ENCODE data around the gene TNFRSF9. TPM values are rescaled to one million over a fixed set of nuclear protein-coding genes. Genes with fewer than 3 reads are reported as not detected.

The TNFRSF9 gene
- total and polyA plus RNA-seq, 2 experiments from 2014 or later, result not detected

DNA sequence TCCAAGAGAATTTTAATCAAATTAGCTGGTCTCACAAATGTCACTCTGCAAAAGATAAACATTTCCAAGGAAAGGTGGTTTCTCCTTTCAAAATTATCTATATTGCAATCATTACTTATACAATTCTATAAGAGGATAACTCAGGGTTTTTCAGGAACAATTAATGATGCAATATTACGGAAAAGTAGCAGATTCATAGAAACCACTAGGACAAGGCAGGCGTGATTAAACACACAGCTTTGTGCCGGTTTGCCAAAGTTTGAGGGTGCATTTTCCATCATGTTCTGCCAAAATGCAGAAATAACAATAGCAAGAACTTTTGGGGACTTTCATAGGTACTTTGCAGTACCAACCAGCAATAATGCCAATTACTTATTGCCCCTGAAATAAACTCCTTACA is 605 bp downstream of the TNFRSF9 start:
- Histone ChIP-seq H3K4me2 (no peak overlapping the region), H3K36me3 (ENCODE audit: insufficient read depth) (no peaks in the 10 kb centered on the region), H3K4me3 (no peak overlapping the region), H3K9me2 (ENCODE audit: insufficient read depth) (no peaks in the 10 kb centered on the region), H4K20me1 (replicated peaks; ENCODE audit: insufficient read depth) (no peaks in the 10 kb centered on the region), H3K27me3 (ENCODE audit: insufficient read depth) (peaks cover 47% of the 10 kb centered on the region), H3F3A (replicated peaks; ENCODE audit: low read depth) (peaks cover 7% of the 10 kb centered on the region; the same call in 1 of the 2 replicates), H3K4me1 (ENCODE audit: insufficient read depth) (peaks cover 3% of the 10 kb centered on the region; the same call in 1 of the 2 replicates), H2AFZ (no peak overlapping the region), H3K79me2 (replicated peaks; ENCODE audit: insufficient read depth) (no peaks in the 10 kb centered on the region), H3K27ac (ENCODE audit: low read depth) (no peak overlapping the region)
- H3K9me3 Mint-ChIP-seq, result peaks cover 5% of the 10 kb centered on the region; the same call in 1 of the 3 replicates
- peaks cover 31% of the 10 kb centered on the region for H3K27me3 Mint-ChIP-seq (ENCODE audit: insufficient read depth, low read depth, poor library complexity)
- H3K27ac Mint-ChIP-seq, result no peak overlapping the region
- no peak overlapping the region for H3K4me3 Mint-ChIP-seq
- ATAC-seq (no peak), DNase-seq (ENCODE audit: low spot score) (no peak)
- H3K4me1 Mint-ChIP-seq, result peaks cover 14% of the 10 kb centered on the region
- TF ChIP-seq POLR2AphosphoS5 (IDR thresholded peaks at IDR 0.05; ENCODE audit: low read depth), result no peak
- TF ChIP-seq, protein P1, sequence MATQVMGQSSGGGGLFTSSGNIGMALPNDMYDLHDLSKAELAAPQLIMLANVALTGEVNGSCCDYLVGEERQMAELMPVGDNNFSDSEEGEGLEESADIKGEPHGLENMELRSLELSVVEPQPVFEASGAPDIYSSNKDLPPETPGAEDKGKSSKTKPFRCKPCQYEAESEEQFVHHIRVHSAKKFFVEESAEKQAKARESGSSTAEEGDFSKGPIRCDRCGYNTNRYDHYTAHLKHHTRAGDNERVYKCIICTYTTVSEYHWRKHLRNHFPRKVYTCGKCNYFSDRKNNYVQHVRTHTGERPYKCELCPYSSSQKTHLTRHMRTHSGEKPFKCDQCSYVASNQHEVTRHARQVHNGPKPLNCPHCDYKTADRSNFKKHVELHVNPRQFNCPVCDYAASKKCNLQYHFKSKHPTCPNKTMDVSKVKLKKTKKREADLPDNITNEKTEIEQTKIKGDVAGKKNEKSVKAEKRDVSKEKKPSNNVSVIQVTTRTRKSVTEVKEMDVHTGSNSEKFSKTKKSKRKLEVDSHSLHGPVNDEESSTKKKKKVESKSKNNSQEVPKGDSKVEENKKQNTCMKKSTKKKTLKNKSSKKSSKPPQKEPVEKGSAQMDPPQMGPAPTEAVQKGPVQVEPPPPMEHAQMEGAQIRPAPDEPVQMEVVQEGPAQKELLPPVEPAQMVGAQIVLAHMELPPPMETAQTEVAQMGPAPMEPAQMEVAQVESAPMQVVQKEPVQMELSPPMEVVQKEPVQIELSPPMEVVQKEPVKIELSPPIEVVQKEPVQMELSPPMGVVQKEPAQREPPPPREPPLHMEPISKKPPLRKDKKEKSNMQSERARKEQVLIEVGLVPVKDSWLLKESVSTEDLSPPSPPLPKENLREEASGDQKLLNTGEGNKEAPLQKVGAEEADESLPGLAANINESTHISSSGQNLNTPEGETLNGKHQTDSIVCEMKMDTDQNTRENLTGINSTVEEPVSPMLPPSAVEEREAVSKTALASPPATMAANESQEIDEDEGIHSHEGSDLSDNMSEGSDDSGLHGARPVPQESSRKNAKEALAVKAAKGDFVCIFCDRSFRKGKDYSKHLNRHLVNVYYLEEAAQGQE (IDR thresholded peaks at IDR 0.05; ENCODE audit: unreplicated experiment), result no peak
- no peak for TF ChIP-seq ZNF331 (CRISPR knock-in tag; IDR thresholded peaks at IDR 0.05; ENCODE audit: low read depth)
- no peak for TF ChIP-seq EZH2phosphoT487 (IDR thresholded peaks at IDR 0.05; ENCODE audit: unreplicated experiment)
- TF ChIP-seq, protein P2, sequence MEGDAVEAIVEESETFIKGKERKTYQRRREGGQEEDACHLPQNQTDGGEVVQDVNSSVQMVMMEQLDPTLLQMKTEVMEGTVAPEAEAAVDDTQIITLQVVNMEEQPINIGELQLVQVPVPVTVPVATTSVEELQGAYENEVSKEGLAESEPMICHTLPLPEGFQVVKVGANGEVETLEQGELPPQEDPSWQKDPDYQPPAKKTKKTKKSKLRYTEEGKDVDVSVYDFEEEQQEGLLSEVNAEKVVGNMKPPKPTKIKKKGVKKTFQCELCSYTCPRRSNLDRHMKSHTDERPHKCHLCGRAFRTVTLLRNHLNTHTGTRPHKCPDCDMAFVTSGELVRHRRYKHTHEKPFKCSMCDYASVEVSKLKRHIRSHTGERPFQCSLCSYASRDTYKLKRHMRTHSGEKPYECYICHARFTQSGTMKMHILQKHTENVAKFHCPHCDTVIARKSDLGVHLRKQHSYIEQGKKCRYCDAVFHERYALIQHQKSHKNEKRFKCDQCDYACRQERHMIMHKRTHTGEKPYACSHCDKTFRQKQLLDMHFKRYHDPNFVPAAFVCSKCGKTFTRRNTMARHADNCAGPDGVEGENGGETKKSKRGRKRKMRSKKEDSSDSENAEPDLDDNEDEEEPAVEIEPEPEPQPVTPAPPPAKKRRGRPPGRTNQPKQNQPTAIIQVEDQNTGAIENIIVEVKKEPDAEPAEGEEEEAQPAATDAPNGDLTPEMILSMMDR (conservative IDR thresholded peaks at IDR 0.05; ENCODE audit: low read depth in 2 of 2), result no peak
- no peak for TF ChIP-seq EZH2 (IDR thresholded peaks at IDR 0.05; ENCODE audit: low read depth, unreplicated experiment)
- no peak for TF ChIP-seq STAT1 (IDR thresholded peaks at IDR 0.05; ENCODE audit: unreplicated experiment)
- no peak for TF ChIP-seq NANOG (IDR thresholded peaks at IDR 0.05; ENCODE audit: borderline replicate concordance)
- TF ChIP-seq, protein P3, sequence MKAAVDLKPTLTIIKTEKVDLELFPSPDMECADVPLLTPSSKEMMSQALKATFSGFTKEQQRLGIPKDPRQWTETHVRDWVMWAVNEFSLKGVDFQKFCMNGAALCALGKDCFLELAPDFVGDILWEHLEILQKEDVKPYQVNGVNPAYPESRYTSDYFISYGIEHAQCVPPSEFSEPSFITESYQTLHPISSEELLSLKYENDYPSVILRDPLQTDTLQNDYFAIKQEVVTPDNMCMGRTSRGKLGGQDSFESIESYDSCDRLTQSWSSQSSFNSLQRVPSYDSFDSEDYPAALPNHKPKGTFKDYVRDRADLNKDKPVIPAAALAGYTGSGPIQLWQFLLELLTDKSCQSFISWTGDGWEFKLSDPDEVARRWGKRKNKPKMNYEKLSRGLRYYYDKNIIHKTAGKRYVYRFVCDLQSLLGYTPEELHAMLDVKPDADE (IDR thresholded peaks at IDR 0.05), result no peak
- TF ChIP-seq, protein P4, sequence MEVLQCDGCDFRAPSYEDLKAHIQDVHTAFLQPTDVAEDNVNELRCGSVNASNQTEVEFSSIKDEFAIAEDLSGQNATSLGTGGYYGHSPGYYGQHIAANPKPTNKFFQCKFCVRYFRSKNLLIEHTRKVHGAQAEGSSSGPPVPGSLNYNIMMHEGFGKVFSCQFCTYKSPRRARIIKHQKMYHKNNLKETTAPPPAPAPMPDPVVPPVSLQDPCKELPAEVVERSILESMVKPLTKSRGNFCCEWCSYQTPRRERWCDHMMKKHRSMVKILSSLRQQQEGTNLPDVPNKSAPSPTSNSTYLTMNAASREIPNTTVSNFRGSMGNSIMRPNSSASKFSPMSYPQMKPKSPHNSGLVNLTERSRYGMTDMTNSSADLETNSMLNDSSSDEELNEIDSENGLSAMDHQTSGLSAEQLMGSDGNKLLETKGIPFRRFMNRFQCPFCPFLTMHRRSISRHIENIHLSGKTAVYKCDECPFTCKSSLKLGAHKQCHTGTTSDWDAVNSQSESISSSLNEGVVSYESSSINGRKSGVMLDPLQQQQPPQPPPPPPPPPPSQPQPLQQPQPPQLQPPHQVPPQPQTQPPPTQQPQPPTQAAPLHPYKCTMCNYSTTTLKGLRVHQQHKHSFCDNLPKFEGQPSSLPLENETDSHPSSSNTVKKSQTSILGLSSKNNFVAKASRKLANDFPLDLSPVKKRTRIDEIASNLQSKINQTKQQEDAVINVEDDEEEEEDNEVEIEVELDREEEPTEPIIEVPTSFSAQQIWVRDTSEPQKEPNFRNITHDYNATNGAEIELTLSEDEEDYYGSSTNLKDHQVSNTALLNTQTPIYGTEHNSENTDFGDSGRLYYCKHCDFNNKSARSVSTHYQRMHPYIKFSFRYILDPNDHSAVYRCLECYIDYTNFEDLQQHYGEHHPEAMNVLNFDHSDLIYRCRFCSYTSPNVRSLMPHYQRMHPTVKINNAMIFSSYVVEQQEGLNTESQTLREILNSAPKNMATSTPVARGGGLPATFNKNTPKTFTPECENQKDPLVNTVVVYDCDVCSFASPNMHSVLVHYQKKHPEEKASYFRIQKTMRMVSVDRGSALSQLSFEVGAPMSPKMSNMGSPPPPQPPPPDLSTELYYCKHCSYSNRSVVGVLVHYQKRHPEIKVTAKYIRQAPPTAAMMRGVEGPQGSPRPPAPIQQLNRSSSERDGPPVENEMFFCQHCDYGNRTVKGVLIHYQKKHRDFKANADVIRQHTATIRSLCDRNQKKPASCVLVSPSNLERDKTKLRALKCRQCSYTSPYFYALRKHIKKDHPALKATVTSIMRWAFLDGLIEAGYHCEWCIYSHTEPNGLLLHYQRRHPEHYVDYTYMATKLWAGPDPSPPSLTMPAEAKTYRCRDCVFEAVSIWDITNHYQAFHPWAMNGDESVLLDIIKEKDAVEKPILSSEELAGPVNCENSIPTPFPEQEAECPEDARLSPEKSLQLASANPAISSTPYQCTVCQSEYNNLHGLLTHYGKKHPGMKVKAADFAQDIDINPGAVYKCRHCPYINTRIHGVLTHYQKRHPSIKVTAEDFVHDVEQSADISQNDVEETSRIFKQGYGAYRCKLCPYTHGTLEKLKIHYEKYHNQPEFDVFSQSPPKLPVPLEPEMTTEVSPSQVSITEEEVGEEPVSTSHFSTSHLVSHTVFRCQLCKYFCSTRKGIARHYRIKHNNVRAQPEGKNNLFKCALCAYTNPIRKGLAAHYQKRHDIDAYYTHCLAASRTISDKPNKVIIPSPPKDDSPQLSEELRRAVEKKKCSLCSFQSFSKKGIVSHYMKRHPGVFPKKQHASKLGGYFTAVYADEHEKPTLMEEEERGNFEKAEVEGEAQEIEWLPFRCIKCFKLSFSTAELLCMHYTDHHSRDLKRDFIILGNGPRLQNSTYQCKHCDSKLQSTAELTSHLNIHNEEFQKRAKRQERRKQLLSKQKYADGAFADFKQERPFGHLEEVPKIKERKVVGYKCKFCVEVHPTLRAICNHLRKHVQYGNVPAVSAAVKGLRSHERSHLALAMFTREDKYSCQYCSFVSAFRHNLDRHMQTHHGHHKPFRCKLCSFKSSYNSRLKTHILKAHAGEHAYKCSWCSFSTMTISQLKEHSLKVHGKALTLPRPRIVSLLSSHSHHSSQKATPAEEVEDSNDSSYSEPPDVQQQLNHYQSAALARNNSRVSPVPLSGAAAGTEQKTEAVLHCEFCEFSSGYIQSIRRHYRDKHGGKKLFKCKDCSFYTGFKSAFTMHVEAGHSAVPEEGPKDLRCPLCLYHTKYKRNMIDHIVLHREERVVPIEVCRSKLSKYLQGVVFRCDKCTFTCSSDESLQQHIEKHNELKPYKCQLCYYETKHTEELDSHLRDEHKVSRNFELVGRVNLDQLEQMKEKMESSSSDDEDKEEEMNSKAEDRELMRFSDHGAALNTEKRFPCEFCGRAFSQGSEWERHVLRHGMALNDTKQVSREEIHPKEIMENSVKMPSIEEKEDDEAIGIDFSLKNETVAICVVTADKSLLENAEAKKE (CRISPR knock-in tag; IDR thresholded peaks at IDR 0.05), result no peak
- TF ChIP-seq ZNF114 (CRISPR knock-in tag; IDR thresholded peaks at IDR 0.05), result no peak
- TF ChIP-seq JUNB (IDR thresholded peaks at IDR 0.05; ENCODE audit: unreplicated experiment), result no peak
- TF ChIP-seq CREB1 (CRISPR knock-in tag; IDR thresholded peaks at IDR 0.05; ENCODE audit: low read depth), result no peak
- no peaks in the 10 kb centered on the region; the same call in 2 of the 3 replicates for H3K36me3 Mint-ChIP-seq (ENCODE audit: low read depth)

Measured in GM23338 (cell line).